Breast epithelium (tissue), 3 donors: ENCODE results near the gene STAM2.

Experiments
- CTCF ChIP-seq, 3 donors: fragments of 450-650 bp; IDR thresholded peaks; one replicate each; pipeline ENCODE4 v1.5.1; 2016 to 2017; ENCODE audit warnings: antibody characterized with exemption in 3 of 3, mild to moderate bottlenecking in 3 of 3, moderate library complexity in 3 of 3
- POLR2A ChIP-seq: fragments of 450-650 bp; IDR thresholded peaks from one replicate; pipeline ENCODE4 v1.6.1; 2016; ENCODE audit warnings: antibody characterized with exemption, mild to moderate bottlenecking, moderate library complexity
- POLR2AphosphoS5 ChIP-seq, 3 donors: sonication (generic); formaldehyde crosslinking; IDR thresholded peaks; one replicate each; pipeline ENCODE4 v1.6.1; 2017; ENCODE audit warnings: antibody characterized with exemption in 3 of 3

DNA sequence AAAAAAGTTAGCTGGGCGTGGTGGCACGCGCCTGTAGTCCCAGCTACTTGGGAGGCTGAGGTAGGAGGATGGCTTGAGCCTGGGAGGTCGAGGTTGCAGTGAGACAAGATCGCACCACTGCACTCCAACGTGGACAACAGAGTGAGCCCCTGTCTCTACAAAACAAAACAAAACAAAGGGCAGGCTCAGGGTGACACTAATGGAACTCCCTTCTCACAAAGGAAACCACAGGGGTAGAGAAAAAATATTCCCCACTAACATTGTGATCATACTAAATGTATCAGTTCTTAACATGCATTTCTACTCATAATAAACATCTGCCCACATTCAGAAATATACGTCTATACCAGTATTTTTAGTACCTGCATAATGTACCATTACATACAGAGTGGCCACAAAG lies 21.1 kb downstream of the STAM2 start:
- no peak for TF ChIP-seq POLR2A
- no peak for TF ChIP-seq CTCF (IDR thresholded peaks at IDR 0.05)
- no peak for TF ChIP-seq POLR2AphosphoS5 (IDR thresholded peaks at IDR 0.05)
